ENCODE data around the gene TATDN2. TPM values are rescaled to one million over a fixed set of nuclear protein-coding genes. Genes with fewer than 3 reads are reported as not detected.

Gene TATDN2
- total RNA-seq, 1 donor from 2014 or later: 11.4 TPM

DNA sequence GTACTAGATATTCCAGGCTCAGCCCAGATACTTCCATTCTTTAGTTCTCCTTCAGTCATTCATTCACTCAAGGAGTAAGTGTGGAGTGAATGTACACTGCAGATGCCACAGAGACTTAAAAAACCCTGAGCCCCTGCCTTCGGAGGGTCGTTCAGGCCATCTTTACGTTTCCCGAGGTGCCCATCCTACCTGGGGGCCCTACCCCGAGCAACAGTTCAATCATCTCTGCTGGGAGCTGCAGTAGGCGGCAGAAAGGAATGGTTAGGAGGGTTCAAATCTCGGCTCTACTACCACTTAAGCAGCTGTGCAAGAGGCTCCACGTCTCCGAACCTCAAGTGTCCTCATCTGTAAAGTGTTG lies 72.0 kb downstream of the TATDN2 start:
- no peak for DNase-seq

- DNase-seq: no peak
Observed at GRCh38 chr3:10321630-10322351, 73.5 kb downstream of the TATDN2 start.

- peak; percentile 34 for DNase-seq
Observed at GRCh38 chr3:10322352-10322710, 74.1 kb downstream of the TATDN2 start.

DNA sequence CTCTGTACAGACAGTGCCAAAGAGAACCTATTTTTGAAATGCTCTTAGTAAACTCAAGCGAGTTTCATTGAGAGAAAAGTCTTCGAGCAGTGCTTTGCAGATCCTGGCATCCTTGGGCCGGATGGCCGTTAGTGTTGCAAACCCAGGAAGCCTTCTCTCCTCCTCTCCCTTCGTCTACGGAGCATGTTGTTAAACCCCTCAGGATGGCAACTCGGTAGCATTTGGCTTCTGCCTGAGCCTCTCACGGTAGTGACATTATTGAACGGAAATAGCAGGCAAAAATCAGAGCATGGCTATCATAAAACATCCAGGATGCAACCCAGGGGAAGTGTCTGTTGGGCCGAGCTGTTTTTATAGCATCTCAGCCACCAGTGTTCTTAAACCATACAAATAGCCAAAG lies 79.3 kb downstream of the TATDN2 start:
- DNase-seq: no peak

- no peak for DNase-seq
Observed at GRCh38 chr3:10328460-10329071, 80.3 kb downstream of the TATDN2 start.

DNA sequence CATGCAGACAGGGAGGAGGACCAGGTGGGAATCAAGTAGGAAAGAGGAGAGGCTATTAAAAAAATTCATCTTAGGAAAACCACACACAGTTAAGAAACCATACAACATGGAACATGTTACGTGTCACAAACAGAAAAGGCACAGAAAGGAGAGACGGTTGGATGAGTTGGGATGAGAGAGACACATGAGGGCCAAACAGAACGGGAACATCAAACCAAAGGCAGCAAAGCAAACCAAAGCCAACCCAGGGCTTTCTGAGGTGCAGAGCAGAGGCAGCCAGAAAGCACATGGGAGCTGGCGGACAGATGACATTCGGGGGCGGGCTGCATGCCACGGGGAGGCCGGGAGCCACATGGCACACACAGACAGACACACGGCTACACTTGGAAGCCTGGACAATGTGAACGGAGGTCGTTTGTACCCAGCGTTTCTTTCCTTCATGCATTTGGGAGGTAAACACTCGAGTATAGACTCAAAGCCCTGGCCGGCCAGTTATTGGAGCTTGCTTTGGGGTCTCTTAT lies 81.3 kb downstream of the TATDN2 start:
- no peak for DNase-seq

DNA sequence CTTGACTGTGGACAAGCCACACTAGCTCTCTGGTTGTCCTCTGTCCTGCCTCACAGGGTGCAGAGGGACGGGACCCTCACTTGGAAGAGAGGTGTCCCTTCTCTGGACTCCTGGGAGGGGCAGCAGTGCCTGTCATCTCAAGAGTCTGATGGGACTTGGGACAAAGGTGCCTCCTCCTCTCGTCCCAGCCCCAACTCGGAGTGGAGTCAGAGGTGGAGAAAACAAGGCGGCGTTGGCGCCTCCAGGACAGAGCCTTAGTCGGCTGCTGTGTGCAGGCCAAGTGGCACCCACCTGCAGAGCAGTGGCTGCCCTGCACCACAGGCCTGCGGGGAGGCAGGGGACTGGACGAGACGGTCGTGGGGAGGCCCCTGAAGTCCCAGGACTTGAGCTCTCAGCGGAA lies 82.1 kb downstream of the TATDN2 start:
- DNase-seq: no peak

Other genes starting within 250 kb of the TATDN2 start
- gene FANCD2, start 222.0 kb upstream of the TATDN2 start, total RNA-seq: 15.0 and 37.2 TPM in 2 replicates
- gene FANCD2OS, start 140.2 kb upstream of the TATDN2 start, total RNA-seq: not detected in 2 replicates
- gene BRK1, start 132.8 kb upstream of the TATDN2 start, total RNA-seq: 117 and 148 TPM in 2 replicates
- 51.8 and 51.9 TPM in 2 replicates for gene VHL, start 106.7 kb upstream of the TATDN2 start, total RNA-seq
- gene IRAK2, start 83.5 kb upstream of the TATDN2 start, total RNA-seq: 42.5 and 55.6 TPM in 2 replicates
- gene GHRL, start 44.5 kb downstream of the TATDN2 start, total RNA-seq: 0.19 and 0.68 TPM in 2 replicates
- gene SEC13, start 72.7 kb downstream of the TATDN2 start, total RNA-seq: 262 and 311 TPM in 2 replicates

Measured in dermis blood vessel endothelial cell (primary cell).